ENCODE data around the gene NCOA1. TPM values are rescaled to one million over a fixed set of nuclear protein-coding genes. Genes with fewer than 3 reads are reported as not detected.

The NCOA1 gene
- total RNA-seq, 1 experiment from 2014 or later = 24.6 TPM

- ChIA-PET POLR2A (interaction anchor here (0.7 kb wide), 1 partner anchor 112 kb away, joined by 4 read pairs; no protein-coding TSS in a partner anchor), CTCF (no interaction called here)
- Histone ChIP-seq H3K36me3 (ENCODE audit: control insufficient read depth, insufficient read depth, low read length) (no peaks in the 10 kb centered on the region), H3K4me1 (ENCODE audit: control insufficient read depth, insufficient read depth, low read length) (peaks cover 5% of the 10 kb centered on the region; the same call in 1 of the 2 replicates), H3K27ac (ENCODE audit: low read length) (no peak overlapping the region), H3K27me3 (ENCODE audit: control insufficient read depth, insufficient read depth, low read length) (no peaks in the 10 kb centered on the region), H3K9me3 (ENCODE audit: control insufficient read depth, insufficient read depth, low read depth, low read length) (no peaks in the 10 kb centered on the region), H3K4me3 (ENCODE audit: low read depth in 2 of 2, low read length in 2 of 2) (no peak overlapping the region)
- intact Hi-C loops (cut with micrococcal nuclease; ENCODE audit: unreplicated experiment) = no loop called here
- in situ Hi-C loops (cut with HindIII; ENCODE audit: low pct_unique_long_range_greater_than_20kb, low sequenced_read_pairs) = no loop called here
- TF ChIP-seq CTCF (IDR thresholded peaks at IDR 0.05) = no peak
- no peak for TF ChIP-seq TCF7L2 (IDR thresholded peaks at IDR 0.05; ENCODE audit: low read depth, low read length)
- TF ChIP-seq REST (IDR thresholded peaks at IDR 0.05; ENCODE audit: insufficient read depth in 1 of 2, low read depth in 2 of 2, low read length in 1 of 2) = no peak
- no peak for TF ChIP-seq SIN3A (IDR thresholded peaks at IDR 0.05; ENCODE audit: borderline replicate concordance, insufficient read depth, low read depth, low read length)
- TF ChIP-seq POLR2AphosphoS5 (IDR thresholded peaks at IDR 0.05; ENCODE audit: low read depth, low read length) = no peak
- ATAC-seq (no peak), DNase-seq (ENCODE audit: low read depth, low spot score) (no peak)
- no TSS peak for BruUV-seq (replicated peaks)
These were observed 213.6 kb downstream of the NCOA1 start for GRCh38 chr2:24704692-24705091.

GRCh38 chr2:24707143-24707542 lies 216.1 kb downstream of the NCOA1 start:
- DNase-seq (ENCODE audit: low read depth, low spot score) (no peak), ATAC-seq (no peak)
- Histone ChIP-seq H3K4me1 (ENCODE audit: control insufficient read depth, insufficient read depth, low read length) (peaks cover 5% of the 10 kb centered on the region; the same call in 1 of the 2 replicates), H3K27ac (ENCODE audit: low read length) (no peak overlapping the region), H3K27me3 (ENCODE audit: control insufficient read depth, insufficient read depth, low read length) (no peaks in the 10 kb centered on the region), H3K36me3 (ENCODE audit: control insufficient read depth, insufficient read depth, low read length) (no peaks in the 10 kb centered on the region; the same call in 1 of the 2 replicates), H3K4me3 (ENCODE audit: low read depth in 2 of 2, low read length in 2 of 2) (no peak overlapping the region), H3K9me3 (ENCODE audit: control insufficient read depth, insufficient read depth, low read depth, low read length) (no peaks in the 10 kb centered on the region)
- TF ChIP-seq SIN3A (IDR thresholded peaks at IDR 0.05; ENCODE audit: borderline replicate concordance, insufficient read depth, low read depth, low read length) (no peak), POLR2AphosphoS5 (IDR thresholded peaks at IDR 0.05; ENCODE audit: low read depth, low read length) (no peak), REST (IDR thresholded peaks at IDR 0.05; ENCODE audit: insufficient read depth in 1 of 2, low read depth in 2 of 2, low read length in 1 of 2) (no peak), CTCF (IDR thresholded peaks at IDR 0.05) (no peak), TCF7L2 (IDR thresholded peaks at IDR 0.05; ENCODE audit: low read depth, low read length) (no peak)
- ChIA-PET POLR2A (no interaction called here), CTCF (interaction anchor here (0.6 kb wide), 1 partner anchor 72 kb away, joined by 3 read pairs; no protein-coding TSS in a partner anchor)
- BruUV-seq (replicated peaks) = no TSS peak
- intact Hi-C loops (cut with micrococcal nuclease; ENCODE audit: unreplicated experiment) = no loop called here
- in situ Hi-C loops (cut with HindIII; ENCODE audit: low pct_unique_long_range_greater_than_20kb, low sequenced_read_pairs) = no loop called here

Data from Panc1 (cell line).